Testis (tissue), 2 donors: Measurements from ENCODE around the gene CSF2RB.

Experiments used
- CTCF ChIP-seq, 3 experiments: fragments of 450-650 bp in 2 of 3; fragments of 200-600 bp in 1 of 3; sonication (generic) in 1 of 3; IDR thresholded peaks; one replicate each; pipeline ENCODE4 v1.5.1; 2016 to 2019; ENCODE audit warnings: antibody characterized with exemption in 3 of 3, mild to moderate bottlenecking in 2 of 3, moderate library complexity in 1 of 3
- POLR2A ChIP-seq: fragments of 450-650 bp; IDR thresholded peaks from one replicate; pipeline ENCODE4 v1.6.1; 2017; ENCODE audit warnings: antibody characterized with exemption, mild to moderate bottlenecking, moderate library complexity

GRCh38 chr22:36898690-36899089 lies 14.7 kb upstream of the CSF2RB start:
- TF ChIP-seq CTCF (IDR thresholded peaks at IDR 0.05) (no peak), POLR2A (no peak)
